Endothelial cell of umbilical vein (primary cell): ENCODE measurements around the gene TPO. TPM values are rescaled to one million over a fixed set of nuclear protein-coding genes. Genes with fewer than 3 reads are reported as not detected.

ENCODE experiments used
- BruUV-seq: library from RNA; stranded (reverse); fragments of 400-500 nt; replicated peaks from 2 replicates; lab custom pipeline; 2021; lab: Mats Ljungman, UMichigan
- CTCF ChIA-PET: fragments of 300-600, 350-600 bp; sonication (Branson Sonifier 250); formaldehyde crosslinking; loops from one replicate; lab custom pipeline; 2021; ENCODE audit warnings: antibody characterized with exemption, inconsistent platforms; lab: Charles Lee
- POLR2A ChIA-PET: fragments of 300-600, 350-600 bp; sonication (Branson Sonifier 250); formaldehyde crosslinking; loops from one replicate; lab custom pipeline; 2021; ENCODE audit warnings: antibody characterized with exemption, inconsistent platforms; lab: Charles Lee
- DNase-seq: peaks from one replicate; pipeline ENCODE4 v3.0.0-alpha.2; 2011; ENCODE audit warnings: low read depth, low spot score
- FAIRE-seq: peaks from 2 replicates; lab custom pipeline; 2011; peaks lifted over from hg19 to GRCh38; lab: Jason Lieb, UNC
- H2AFZ ChIP-seq: 2 replicates; pipeline ENCODE4 v1.6.0; 2012; ENCODE audit warnings: low read depth, low read length, control low read depth, inconsistent platforms
- H3K27ac ChIP-seq: 2 replicates; pipeline ENCODE4 v1.5.1; 2011; ENCODE audit warnings: low read depth, mild to moderate bottlenecking, control low read depth, low read length, moderate library complexity; ENCODE audit not compliant: insufficient read depth
- H3K27me3 ChIP-seq, 2 experiments: 2 replicates each; pipeline versions ENCODE4 v1.6.0 to v1.6.1; 2011; ENCODE audit warnings: low read length in 2 of 2, mixed read lengths in 1 of 2; ENCODE audit not compliant: control insufficient read depth in 2 of 2, insufficient read depth in 2 of 2
- H3K36me3 ChIP-seq, 2 experiments: 2 replicates in 1 of 2; 3 replicates in 1 of 2; pipeline ENCODE4 v1.5.1; 2011; ENCODE audit warnings: low read length in 2 of 2, mild to moderate bottlenecking in 1 of 2, moderate library complexity in 1 of 2; ENCODE audit not compliant: control insufficient read depth in 2 of 2, insufficient read depth in 2 of 2; ENCODE audit errors: extremely low read depth in 1 of 2
- H3K4me1 ChIP-seq: 3 replicates; pipeline ENCODE4 v1.5.1; 2011; ENCODE audit warnings: mild to moderate bottlenecking, low read length; ENCODE audit not compliant: control insufficient read depth, insufficient read depth; ENCODE audit errors: extremely low read depth
- H3K4me2 ChIP-seq: 2 replicates; pipeline ENCODE4 v1.6.1; 2011; ENCODE audit warnings: low read length, control low read depth, mixed read lengths; ENCODE audit not compliant: insufficient read depth
- H3K4me3 ChIP-seq, 3 experiments: fragments of 200-600 bp in 1 of 3; sonication (generic), shearing (Covaris generic) in 1 of 3; replicated peaks in 1 of 3; 2 replicates each; pipeline ENCODE4 v1.5.1; 2011 to 2016; ENCODE audit warnings: control low read depth in 3 of 3, low read length in 3 of 3, mild to moderate bottlenecking in 2 of 3, inconsistent platforms in 1 of 3, low read depth in 1 of 3, moderate library complexity in 1 of 3; ENCODE audit not compliant: insufficient read depth in 1 of 3
- H3K79me2 ChIP-seq: 2 replicates; pipeline ENCODE4 v1.6.0; 2012; ENCODE audit warnings: low read length, inconsistent platforms; ENCODE audit not compliant: control insufficient read depth, insufficient read depth
- H3K9ac ChIP-seq: replicated peaks from 2 replicates; pipeline ENCODE3; 2011; ENCODE audit warnings: low read length, control low read depth; ENCODE audit not compliant: insufficient read depth; ENCODE audit errors: extremely low read depth
- H3K9me1 ChIP-seq: replicated peaks from 3 replicates; pipeline ENCODE4 v1.6.0; 2011; ENCODE audit warnings: mild to moderate bottlenecking, low read length; ENCODE audit not compliant: control insufficient read depth, insufficient read depth; ENCODE audit errors: extremely low read depth
- H3K9me3 ChIP-seq: replicated peaks from 2 replicates; pipeline ENCODE4 v1.5.1; 2012; ENCODE audit warnings: low read length, inconsistent platforms; ENCODE audit not compliant: control insufficient read depth, insufficient read depth
- H4K20me1 ChIP-seq: replicated peaks from 2 replicates; pipeline ENCODE3; 2011; ENCODE audit warnings: mild to moderate bottlenecking, low read length; ENCODE audit not compliant: control insufficient read depth, insufficient read depth; ENCODE audit errors: extremely low read depth
- EZH2 ChIP-seq: IDR thresholded peaks from 2 replicates; pipeline ENCODE4 v1.6.1; 2012; ENCODE audit warnings: borderline replicate concordance, low read depth, mild to moderate bottlenecking, moderate library complexity, low read length, inconsistent platforms; ENCODE audit not compliant: severe bottlenecking
- FOS ChIP-seq: IDR thresholded peaks from 2 replicates; pipeline ENCODE4 v1.6.1; 2011; ENCODE audit warnings: mild to moderate bottlenecking, low read length, moderate library complexity, borderline replicate concordance; ENCODE audit not compliant: insufficient read depth
- GATA2 ChIP-seq: IDR thresholded peaks from 2 replicates; pipeline ENCODE4 v1.7.0; 2011; ENCODE audit warnings: low read depth, mild to moderate bottlenecking, moderate library complexity, mixed read lengths, low read length; ENCODE audit not compliant: insufficient read length, insufficient read depth
- JUN ChIP-seq: IDR thresholded peaks from 2 replicates; pipeline ENCODE4 v1.6.1; 2011; ENCODE audit warnings: borderline replicate concordance, low read depth; ENCODE audit not compliant: insufficient read length, insufficient read depth
- MYC ChIP-seq: IDR thresholded peaks from one replicate; pipeline ENCODE4 v1.6.1; 2011; ENCODE audit warnings: mild to moderate bottlenecking, low read depth, low read length
- POLR2A ChIP-seq: IDR thresholded peaks from 2 replicates; pipeline ENCODE4 v1.6.1; 2012; ENCODE audit warnings: low read depth, mild to moderate bottlenecking, control low read depth, low read length
- POLR2AphosphoS5 ChIP-seq: IDR thresholded peaks from 2 replicates; pipeline ENCODE4 v1.6.1; 2012; ENCODE audit warnings: low read depth, mild to moderate bottlenecking, control low read depth, low read length, moderate library complexity; ENCODE audit not compliant: insufficient read depth
- dilution Hi-C: fragments of 300-500 bp; cut with MboI; formaldehyde crosslinking; loops from one replicate; pipeline ENCODE4 v1.15.0; 2019; ENCODE audit warnings: low sequenced_read_pairs; ENCODE audit not compliant: extremely low pct_ligation_motif_present
- intact Hi-C: fragments of 100-400 bp; cut with micrococcal nuclease; formaldehyde crosslinking; loops from one replicate; pipeline ENCODE4 v1.10.0; 2022
- polyA plus RNA-seq, 4 experiments: library from polyadenylated mRNA; depleted of rRNA in 3 of 4; stranded (reverse) in 3 of 4; unstranded in 1 of 4; fragments of >200 nt; gene quantifications; 2 replicates each; pipeline versions ENCODE4 v1.2.1 to v1.2.3, GENCODE V29; 2011 to 2012; ENCODE audit warnings: missing spikeins in 1 of 4
- total RNA-seq: library from RNA; stranded (reverse); gene quantifications from 2 replicates; pipeline ENCODE4 v1.2.3, GENCODE V29; 2021
- TF ChIP-seq, protein P1 (sequence below), 2 donors: IDR thresholded peaks; 1 replicate in 1 of 2; 2 replicates in 1 of 2; pipeline ENCODE4 v1.5.1; 2011; ENCODE audit warnings: low read length in 2 of 2, mild to moderate bottlenecking in 2 of 2, moderate library complexity in 2 of 2, control low read depth in 1 of 2, inconsistent platforms in 1 of 2, low read depth in 1 of 2; ENCODE audit not compliant: insufficient read depth in 1 of 2; ENCODE audit errors: extremely low read depth in 1 of 2
- TF ChIP-seq, protein P2 (sequence below): IDR thresholded peaks from 2 replicates; pipeline ENCODE4 v1.6.1; 2011; ENCODE audit not compliant: insufficient read depth, insufficient read length

The TPO gene
- total and polyA plus RNA-seq, 2 donors (not counting 3 experiments of a cell fraction or from before 2014, with no cell fraction given), result not detected

DNA sequence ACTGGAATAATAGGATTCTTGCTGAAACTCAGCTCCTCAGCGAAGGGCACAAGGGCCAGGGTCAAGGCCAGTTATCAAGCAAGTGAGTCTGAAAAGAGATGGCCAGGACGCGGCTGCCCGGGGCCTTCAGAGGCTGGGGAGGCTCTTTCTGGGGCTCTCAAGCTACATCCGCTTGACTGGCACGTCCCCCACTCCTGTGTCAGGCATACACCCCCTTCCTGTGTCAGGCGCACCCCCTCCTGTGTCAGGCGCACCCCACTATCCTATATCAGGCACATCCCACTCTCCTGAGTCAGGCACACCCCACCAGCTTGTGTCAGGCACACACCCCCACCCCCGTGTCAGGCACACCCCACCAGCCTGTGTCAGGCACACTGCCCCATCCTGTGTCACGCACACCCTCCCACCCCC is 91.8 kb downstream of the TPO start:
- H3K4me2 ChIP-seq, result no peak overlapping the region
- H2AFZ ChIP-seq, result no peak overlapping the region
- no peak for DNase-seq
- TF ChIP-seq FOS (no peak), JUN (no peak), POLR2A (no peak), GATA2 (no peak), EZH2 (no peak), MYC (no peak), POLR2AphosphoS5 (no peak)
- TF ChIP-seq, protein P1, sequence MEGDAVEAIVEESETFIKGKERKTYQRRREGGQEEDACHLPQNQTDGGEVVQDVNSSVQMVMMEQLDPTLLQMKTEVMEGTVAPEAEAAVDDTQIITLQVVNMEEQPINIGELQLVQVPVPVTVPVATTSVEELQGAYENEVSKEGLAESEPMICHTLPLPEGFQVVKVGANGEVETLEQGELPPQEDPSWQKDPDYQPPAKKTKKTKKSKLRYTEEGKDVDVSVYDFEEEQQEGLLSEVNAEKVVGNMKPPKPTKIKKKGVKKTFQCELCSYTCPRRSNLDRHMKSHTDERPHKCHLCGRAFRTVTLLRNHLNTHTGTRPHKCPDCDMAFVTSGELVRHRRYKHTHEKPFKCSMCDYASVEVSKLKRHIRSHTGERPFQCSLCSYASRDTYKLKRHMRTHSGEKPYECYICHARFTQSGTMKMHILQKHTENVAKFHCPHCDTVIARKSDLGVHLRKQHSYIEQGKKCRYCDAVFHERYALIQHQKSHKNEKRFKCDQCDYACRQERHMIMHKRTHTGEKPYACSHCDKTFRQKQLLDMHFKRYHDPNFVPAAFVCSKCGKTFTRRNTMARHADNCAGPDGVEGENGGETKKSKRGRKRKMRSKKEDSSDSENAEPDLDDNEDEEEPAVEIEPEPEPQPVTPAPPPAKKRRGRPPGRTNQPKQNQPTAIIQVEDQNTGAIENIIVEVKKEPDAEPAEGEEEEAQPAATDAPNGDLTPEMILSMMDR (IDR thresholded peaks at IDR 0.05; ENCODE audit: extremely low read depth in 1 of 2, insufficient read depth in 1 of 2, low read depth in 1 of 2, low read length in 2 of 2), result no peak
- TF ChIP-seq, protein P2, sequence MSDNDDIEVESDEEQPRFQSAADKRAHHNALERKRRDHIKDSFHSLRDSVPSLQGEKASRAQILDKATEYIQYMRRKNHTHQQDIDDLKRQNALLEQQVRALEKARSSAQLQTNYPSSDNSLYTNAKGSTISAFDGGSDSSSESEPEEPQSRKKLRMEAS, result no peak
- no peaks in the 10 kb centered on the region for H3K27me3 ChIP-seq
- H3K9me3 ChIP-seq, result no peaks in the 10 kb centered on the region
- FAIRE-seq, result no peak
- no peak overlapping the region for H3K9ac ChIP-seq
- no TSS peak for BruUV-seq
- intact Hi-C loops, result no loop called here
- no peaks in the 10 kb centered on the region for H4K20me1 ChIP-seq
- H3K36me3 ChIP-seq, result no peaks in the 10 kb centered on the region
- no peak overlapping the region for H3K27ac ChIP-seq
- H3K9me1 ChIP-seq, result no peaks in the 10 kb centered on the region
- no peaks in the 10 kb centered on the region for H3K79me2 ChIP-seq
- dilution Hi-C loops, result no loop called here
- no peak overlapping the region for H3K4me3 ChIP-seq
- ChIA-PET CTCF (no interaction called here), POLR2A (no interaction called here)
- H3K4me1 ChIP-seq, result no peaks in the 10 kb centered on the region
